Esophagus squamous epithelium (tissue), 5 donors: ENCODE measurements around the gene BCAT1. TPM values are rescaled to one million over a fixed set of nuclear protein-coding genes. Genes with fewer than 3 reads are reported as not detected.

Source experiments
- DNase-seq: peaks from one replicate; lab custom pipeline; 2025; lab: John Stamatoyannopoulos, UW
- H3K27ac ChIP-seq, 4 donors: fragments of 200-600 bp; sonication (generic); one replicate each; pipeline ENCODE4 v1.5.1; 2016 to 2019; ENCODE audit warnings: mild to moderate bottlenecking in 1 of 4
- H3K27me3 ChIP-seq, 4 donors: fragments of 200-600 bp; sonication (generic); 1 replicate in 3 of 4; 2 replicates in 1 of 4; pipeline versions ENCODE4 v1.5.1 to v1.6.0; 2017 to 2021; ENCODE audit warnings: antibody characterized with exemption in 1 of 4
- H3K36me3 ChIP-seq, 3 donors: fragments of 200-600 bp; sonication (generic); one replicate each; pipeline ENCODE4 v1.5.1; 2016 to 2019
- H3K4me1 ChIP-seq, 3 donors: fragments of 200-600 bp; sonication (generic); one replicate each; pipeline ENCODE4 v1.5.1; 2017 to 2019
- H3K4me3 ChIP-seq, 4 donors: fragments of 200-600 bp; sonication (generic); 1 replicate in 3 of 4; 2 replicates in 1 of 4; pipeline ENCODE4 v1.5.1; 2016 to 2019; ENCODE audit warnings: mild to moderate bottlenecking in 2 of 4, moderate library complexity in 1 of 4
- H3K9me3 ChIP-seq, 3 donors: fragments of 200-600 bp; sonication (generic); one replicate each; pipeline ENCODE4 v1.5.1; 2016 to 2019
- POLR2A ChIP-seq, 4 donors: fragments of 450-650 bp; IDR thresholded peaks; one replicate each; pipeline ENCODE4 v1.6.1; 2017; ENCODE audit warnings: antibody characterized with exemption in 4 of 4, mild to moderate bottlenecking in 4 of 4, moderate library complexity in 3 of 4
- WGBS, 2 donors: methylation state at CpG; one replicate each; pipeline ENCODE4 v1.1.5; 2018; 5-methylcytosine and 5-hydroxymethylcytosine counted together
- intact Hi-C: fragments of 100-400 bp; cut with DNase I; formaldehyde crosslinking; loops from one replicate; pipeline ENCODE4 v1.15.0; 2022
- total RNA-seq, 4 donors: library from RNA; depleted of rRNA; stranded (reverse); fragments of >200 nt; gene quantifications; one replicate each; pipeline ENCODE4 v1.1.0, GENCODE V29; 2016
- TF ChIP-seq, protein P1 (sequence below), 6 experiments: fragments of 450-650 bp in 4 of 6; fragments of 200-600 bp in 2 of 6; sonication (generic) in 2 of 6; IDR thresholded peaks; one replicate each; pipeline ENCODE4 v1.5.1; 2016 to 2019; ENCODE audit warnings: antibody characterized with exemption in 6 of 6, mild to moderate bottlenecking in 4 of 6, moderate library complexity in 4 of 6
- donor health status: DM: yes; HTN: yes; CAD: no.

BCAT1 gene, protein sequence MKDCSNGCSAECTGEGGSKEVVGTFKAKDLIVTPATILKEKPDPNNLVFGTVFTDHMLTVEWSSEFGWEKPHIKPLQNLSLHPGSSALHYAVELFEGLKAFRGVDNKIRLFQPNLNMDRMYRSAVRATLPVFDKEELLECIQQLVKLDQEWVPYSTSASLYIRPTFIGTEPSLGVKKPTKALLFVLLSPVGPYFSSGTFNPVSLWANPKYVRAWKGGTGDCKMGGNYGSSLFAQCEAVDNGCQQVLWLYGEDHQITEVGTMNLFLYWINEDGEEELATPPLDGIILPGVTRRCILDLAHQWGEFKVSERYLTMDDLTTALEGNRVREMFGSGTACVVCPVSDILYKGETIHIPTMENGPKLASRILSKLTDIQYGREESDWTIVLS
- total RNA-seq: 10 to 100 TPM in 2 of 4 donors, 1 to 10 TPM in 1, under 1 TPM in 1; 0.87 to 28.3 (median 9.6) TPM

DNA sequence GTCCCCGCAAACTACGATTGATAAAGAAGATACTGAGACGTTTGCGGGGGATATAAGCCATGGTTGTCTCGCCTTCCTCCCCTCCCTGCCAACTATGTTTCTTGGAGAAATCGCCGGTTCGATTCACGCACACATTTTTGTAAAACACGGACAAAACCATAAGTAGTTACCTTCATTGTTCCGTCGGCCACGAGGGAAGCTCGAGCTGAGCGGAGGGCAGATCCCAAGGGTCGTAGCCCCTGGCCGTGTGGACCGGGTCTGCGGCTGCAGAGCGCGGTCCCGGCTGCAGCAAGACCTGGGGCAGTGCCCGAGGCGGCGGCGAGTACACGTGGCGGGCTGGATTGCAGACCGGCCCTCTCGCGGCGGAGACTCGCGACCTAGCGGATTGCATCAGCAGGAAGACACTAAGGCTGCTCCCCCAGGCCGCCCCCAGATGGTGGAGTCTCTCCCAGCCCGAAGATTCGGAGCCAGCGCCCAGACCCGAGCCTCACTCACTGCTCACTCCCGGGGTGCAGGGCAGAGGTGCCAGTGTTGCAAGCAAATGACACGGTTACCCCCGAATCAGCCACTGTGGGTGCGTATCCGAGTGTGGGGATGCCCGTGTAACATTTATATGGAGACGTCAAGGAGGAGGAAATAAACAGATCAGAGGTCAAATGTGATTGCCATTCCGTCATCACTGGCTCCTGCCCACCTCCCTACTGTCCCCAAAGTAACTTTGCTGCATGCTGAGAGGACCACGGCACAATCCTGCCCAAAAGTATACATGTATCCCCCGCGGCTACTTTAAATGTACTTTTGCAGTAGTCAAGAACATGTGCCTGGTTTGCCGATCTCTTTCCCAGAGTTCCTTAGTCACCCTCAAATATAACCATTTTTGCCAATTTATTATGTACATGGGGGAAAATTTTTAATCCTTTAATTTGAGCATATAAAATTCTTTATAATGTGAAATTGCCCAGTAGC is at the start of gene BCAT1:
BCAT1 (minus strand) TSS at position 345 of the 966 bp plus-strand sequence; CDS start at position 176, 169 bp downstream.
- TF ChIP-seq POLR2A (IDR thresholded peaks at IDR 0.05): no peak
- TF ChIP-seq, protein P1, sequence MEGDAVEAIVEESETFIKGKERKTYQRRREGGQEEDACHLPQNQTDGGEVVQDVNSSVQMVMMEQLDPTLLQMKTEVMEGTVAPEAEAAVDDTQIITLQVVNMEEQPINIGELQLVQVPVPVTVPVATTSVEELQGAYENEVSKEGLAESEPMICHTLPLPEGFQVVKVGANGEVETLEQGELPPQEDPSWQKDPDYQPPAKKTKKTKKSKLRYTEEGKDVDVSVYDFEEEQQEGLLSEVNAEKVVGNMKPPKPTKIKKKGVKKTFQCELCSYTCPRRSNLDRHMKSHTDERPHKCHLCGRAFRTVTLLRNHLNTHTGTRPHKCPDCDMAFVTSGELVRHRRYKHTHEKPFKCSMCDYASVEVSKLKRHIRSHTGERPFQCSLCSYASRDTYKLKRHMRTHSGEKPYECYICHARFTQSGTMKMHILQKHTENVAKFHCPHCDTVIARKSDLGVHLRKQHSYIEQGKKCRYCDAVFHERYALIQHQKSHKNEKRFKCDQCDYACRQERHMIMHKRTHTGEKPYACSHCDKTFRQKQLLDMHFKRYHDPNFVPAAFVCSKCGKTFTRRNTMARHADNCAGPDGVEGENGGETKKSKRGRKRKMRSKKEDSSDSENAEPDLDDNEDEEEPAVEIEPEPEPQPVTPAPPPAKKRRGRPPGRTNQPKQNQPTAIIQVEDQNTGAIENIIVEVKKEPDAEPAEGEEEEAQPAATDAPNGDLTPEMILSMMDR (IDR thresholded peaks at IDR 0.05): peak in 1 of 6 experiments; percentile 2
- H3K36me3 ChIP-seq: no peaks in the 10 kb centered on the region

DNA sequence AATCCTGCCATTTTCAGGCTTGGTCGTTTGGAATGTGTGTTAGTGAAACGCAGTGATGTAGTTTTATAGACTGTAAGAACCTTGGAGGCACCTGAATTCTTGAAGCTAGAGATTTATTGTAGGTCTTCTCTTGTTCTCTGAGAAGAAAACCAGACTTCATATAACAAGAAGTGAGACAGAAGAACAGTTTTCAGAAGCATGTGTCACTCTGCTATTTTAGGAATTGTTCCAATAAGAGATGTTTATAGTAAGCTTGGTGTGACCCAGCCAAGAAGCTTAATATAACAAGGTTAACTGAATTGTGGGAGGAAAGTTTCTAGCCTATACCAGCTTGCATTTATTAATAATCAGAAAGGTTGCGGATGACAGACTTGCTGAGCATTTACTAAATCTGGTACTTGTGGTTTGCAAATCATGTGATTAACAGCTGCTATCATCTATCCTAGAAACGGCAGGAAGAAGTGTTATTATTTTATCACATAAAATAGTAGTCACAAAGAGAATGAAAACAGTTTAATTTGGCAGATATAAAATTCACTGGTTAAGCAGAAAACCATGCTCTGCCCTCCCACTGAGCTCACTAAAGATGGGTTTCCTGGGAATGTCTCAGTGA is 49.2 kb upstream of the BCAT1 start:
- Histone ChIP-seq H3K27me3 (no peaks in the 10 kb centered on the region), H3K9me3 (no peaks in the 10 kb centered on the region), H3K4me1 (peaks cover 0 to 47% (median 4%) of the 10 kb centered on the region in 3 donors), H3K27ac (peak overlapping the region in 1 of 4 donors; percentile 56), H3K36me3 (no peaks in the 10 kb centered on the region), H3K4me3 (no peak overlapping the region)
- TF ChIP-seq, protein P1 (IDR thresholded peaks at IDR 0.05): no peak
- no peak for TF ChIP-seq POLR2A (IDR thresholded peaks at IDR 0.05)
- 14 to 26% methylated on average over 4 of the region's 4 CpGs for WGBS, 2 donors
- DNase-seq: no peak
- intact Hi-C loops: no loop called here

More for the DNA sequence above, at the start of gene BCAT1:
- Histone ChIP-seq H3K4me1 (peaks cover 0 to 14% (median 7%) of the 10 kb centered on the region in 3 donors), H3K4me3 (peak within 1 kb of the TSS; percentile 19 to 75 (median 50)), H3K9me3 (no peaks in the 10 kb centered on the region), H3K27me3 (peaks cover 0 to 52% (median 3%) of the 10 kb centered on the region in 4 donors), H3K27ac (peak within 1 kb of the TSS in 3 of 4 donors; percentile 11 to 34 (median 15))
- DNase-seq: no peak
- 10 to 20% methylated on average over 19 to 42 of the region's 52 CpGs for WGBS, 2 donors
- intact Hi-C loops: no loop called here

DNA sequence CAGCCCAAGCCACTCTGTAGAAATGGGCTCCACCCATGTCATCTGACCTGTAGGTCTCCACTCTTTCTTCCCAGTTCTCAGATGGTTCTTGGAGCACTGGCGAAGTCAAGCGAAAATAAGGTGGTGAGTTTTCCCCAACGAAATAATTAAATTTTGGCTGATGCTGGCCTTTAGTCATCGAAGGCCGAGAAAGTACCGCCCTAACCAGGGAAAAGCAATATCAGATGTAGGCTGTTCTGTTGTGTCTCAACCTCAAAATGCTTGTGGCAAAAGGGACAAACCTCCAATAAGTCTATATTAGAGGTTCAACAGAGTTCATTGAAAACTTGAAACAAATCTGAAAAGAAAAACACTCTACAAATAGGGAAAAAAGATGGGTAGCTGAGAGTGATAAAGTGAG is 48.6 kb upstream of the BCAT1 start:
- H3K27me3 ChIP-seq: no peaks in the 10 kb centered on the region
- intact Hi-C loops: no loop called here
- no peak for TF ChIP-seq POLR2A (IDR thresholded peaks at IDR 0.05)
- TF ChIP-seq, protein P1 (IDR thresholded peaks at IDR 0.05): no peak
- peaks cover 0 to 47% (median 4%) of the 10 kb centered on the region in 3 donors for H3K4me1 ChIP-seq
- 69 to 85% methylated on average over 6 of the region's 6 CpGs for WGBS, 2 donors
- no peak for DNase-seq
- H3K9me3 ChIP-seq: no peaks in the 10 kb centered on the region
- peak overlapping the region in 1 of 4 donors; percentile 56 for H3K27ac ChIP-seq
- H3K4me3 ChIP-seq: no peak overlapping the region
- H3K36me3 ChIP-seq: no peaks in the 10 kb centered on the region

DNA sequence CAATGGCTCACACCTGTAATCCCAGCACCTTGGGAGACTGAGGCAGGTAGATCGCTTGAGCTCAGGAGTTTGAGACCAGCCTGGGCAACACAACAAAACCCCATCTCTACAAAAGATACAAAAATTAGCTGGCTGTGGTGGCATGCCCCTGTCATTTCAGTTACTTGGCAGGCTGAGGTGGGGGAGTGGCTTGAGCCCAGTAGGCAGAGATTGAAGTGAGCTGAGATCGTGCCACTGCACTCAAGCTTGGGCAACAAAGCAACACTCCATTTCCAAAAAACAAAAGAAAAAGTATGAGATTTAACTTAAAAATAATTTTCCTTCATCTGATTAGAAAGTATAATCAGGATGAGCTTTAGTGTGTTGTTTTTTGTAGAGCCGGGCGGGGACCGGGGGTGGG is 47.9 kb upstream of the BCAT1 start:
- Histone ChIP-seq H3K4me3 (no peak overlapping the region), H3K27ac (no peak overlapping the region), H3K27me3 (no peaks in the 10 kb centered on the region), H3K4me1 (peaks cover 0 to 45% (median 4%) of the 10 kb centered on the region in 3 donors), H3K9me3 (no peaks in the 10 kb centered on the region), H3K36me3 (no peaks in the 10 kb centered on the region)
- 67 to 72% methylated on average over 3 to 5 of the region's 5 CpGs for WGBS, 2 donors
- intact Hi-C loops: no loop called here
- no peak for TF ChIP-seq POLR2A (IDR thresholded peaks at IDR 0.05)
- TF ChIP-seq, protein P1 (IDR thresholded peaks at IDR 0.05): no peak
- no peak for DNase-seq
